ENCODE measurements around the gene UGT1A1. TPM values are rescaled to one million over a fixed set of nuclear protein-coding genes. Genes with fewer than 3 reads are reported as not detected.

Gene UGT1A1
- total RNA-seq (2022; extraction: Qiagen RNA extraction; ENCODE audit: low read depth), result 0.71 to 1.1 TPM (median 0.87 TPM) in 5 replicates

GRCh38 chr2:233760043-233760442 is at the start of gene UGT1A1:
Gene UGT1A1 (plus strand): TSS chr2:233760270. CDS start chr2:233760288, 18 bp downstream.

GRCh38 chr2:233712611-233713261 is 47.3 kb upstream of the UGT1A1 start, which contains the start of gene UGT1A5:
Gene UGT1A5 (plus strand): TSS chr2:233712907. CDS start chr2:233712992, 85 bp downstream.

GRCh38 chr2:233718552-233718951 is 41.5 kb upstream of the UGT1A1 start, which contains the start of gene UGT1A4:
Gene UGT1A4 (plus strand): TSS chr2:233718736. CDS start chr2:233718821, 85 bp downstream.

DNA sequence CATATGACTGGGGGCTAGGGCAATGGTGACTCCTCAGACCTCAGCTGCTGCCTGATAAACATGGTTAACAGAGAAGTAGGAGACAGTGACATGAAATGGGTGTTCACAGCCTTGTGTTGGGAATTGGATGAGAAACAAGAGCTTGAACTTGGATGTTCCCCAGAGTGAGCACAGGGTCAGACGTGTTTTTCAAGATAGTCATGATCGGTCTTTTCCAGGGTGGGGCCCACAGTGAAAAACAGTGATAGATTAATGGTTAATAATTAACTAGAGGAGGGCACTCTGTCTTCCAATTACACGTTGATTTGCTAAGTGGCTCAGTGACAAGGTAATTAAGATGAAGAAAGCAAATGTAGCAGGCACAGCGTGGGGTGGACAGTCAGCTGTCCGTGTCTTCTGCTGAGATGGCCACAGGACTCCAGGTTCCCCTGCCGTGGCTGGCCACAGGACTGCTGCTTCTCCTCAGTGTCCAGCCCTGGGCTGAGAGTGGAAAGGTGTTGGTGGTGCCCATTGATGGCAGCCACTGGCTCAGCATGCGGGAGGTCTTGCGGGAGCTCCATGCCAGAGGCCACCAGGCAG is 31.3 kb upstream of the UGT1A1 start, which contains the start of gene UGT1A3:
Gene UGT1A3, plus strand, starts transcription at position 320 of the 579 bp plus-strand sequence. Its CDS starts 85 bp downstream, at position 405.

GRCh38 chr2:233778030-233778429 is 18.0 kb downstream of the UGT1A1 start, which contains the start of gene MROH2A:
Gene MROH2A (plus strand): TSS chr2:233778330. CDS start chr2:233779359, 1,029 bp downstream.

Other genes with a start within 250 kb of the UGT1A1 start
- gene USP40, start 193.5 kb upstream of the UGT1A1 start, total RNA-seq (2022; extraction: Qiagen RNA extraction; ENCODE audit: low read depth), result 20.6 to 25.3 TPM (median 23.8 TPM) in 5 replicates
- gene UGT1A8, start 142.6 kb upstream of the UGT1A1 start, total RNA-seq (2022; extraction: Qiagen RNA extraction; ENCODE audit: low read depth), result 0.07 to 0.28 TPM in 2 of 5 replicates, not detected in the others
- 0.07 to 0.49 TPM (median 0.11 TPM) in 4 of 5 replicates, not detected in the other for gene UGT1A10, start 123.8 kb upstream of the UGT1A1 start, total RNA-seq (2022; extraction: Qiagen RNA extraction; ENCODE audit: low read depth)
- gene UGT1A9, start 88.4 kb upstream of the UGT1A1 start, total RNA-seq (2022; extraction: Qiagen RNA extraction; ENCODE audit: low read depth), result 4.1 to 6.1 TPM (median 4.5 TPM) in 5 replicates
- 2.3 to 5.1 TPM (median 3.8 TPM) in 5 replicates for gene UGT1A7, start 78.4 kb upstream of the UGT1A1 start, total RNA-seq (2022; extraction: Qiagen RNA extraction; ENCODE audit: low read depth)
- gene UGT1A6, start 67.4 kb upstream of the UGT1A1 start, total RNA-seq (2022; extraction: Qiagen RNA extraction; ENCODE audit: low read depth), result 0.31 to 1.8 TPM (median 1.5 TPM) in 5 replicates
- gene UGT1A5, start 47.4 kb upstream of the UGT1A1 start, total RNA-seq (2022; extraction: Qiagen RNA extraction; ENCODE audit: low read depth), result 0.09 to 0.13 TPM in 2 of 5 replicates, not detected in the others
- not detected in 5 replicates for gene UGT1A4, start 41.5 kb upstream of the UGT1A1 start, total RNA-seq (2022; extraction: Qiagen RNA extraction; ENCODE audit: low read depth)
- gene UGT1A3, start 31.2 kb upstream of the UGT1A1 start, total RNA-seq (2022; extraction: Qiagen RNA extraction; ENCODE audit: low read depth), result 0.07 TPM in 1 of 5 replicates, not detected in the others
- 0.09 to 0.21 TPM (median 0.12 TPM) in 3 of 5 replicates, not detected in the others for gene MROH2A, start 18.1 kb downstream of the UGT1A1 start, total RNA-seq (2022; extraction: Qiagen RNA extraction; ENCODE audit: low read depth)
- 58.2 to 64.5 TPM (median 61.4 TPM) in 5 replicates for gene HJURP, start 94.3 kb downstream of the UGT1A1 start, total RNA-seq (2022; extraction: Qiagen RNA extraction; ENCODE audit: low read depth)
- gene TRPM8, start 157.1 kb downstream of the UGT1A1 start, total RNA-seq (2022; extraction: Qiagen RNA extraction; ENCODE audit: low read depth), result 0.03 to 0.49 TPM (median 0.28 TPM) in 5 replicates

All from A549 treated with GW870086 at 1 μM for 4 hours (cell line).